ENCODE data around the gene TPI1. TPM values are rescaled to one million over a fixed set of nuclear protein-coding genes. Genes with fewer than 3 reads are reported as not detected.

The TPI1 gene
- total and polyA plus RNA-seq, 2 of the 8 experiments (the other 6 are each of a cell fraction or from before 2014, with no cell fraction given) = 910 to 3,018 TPM

DNA sequence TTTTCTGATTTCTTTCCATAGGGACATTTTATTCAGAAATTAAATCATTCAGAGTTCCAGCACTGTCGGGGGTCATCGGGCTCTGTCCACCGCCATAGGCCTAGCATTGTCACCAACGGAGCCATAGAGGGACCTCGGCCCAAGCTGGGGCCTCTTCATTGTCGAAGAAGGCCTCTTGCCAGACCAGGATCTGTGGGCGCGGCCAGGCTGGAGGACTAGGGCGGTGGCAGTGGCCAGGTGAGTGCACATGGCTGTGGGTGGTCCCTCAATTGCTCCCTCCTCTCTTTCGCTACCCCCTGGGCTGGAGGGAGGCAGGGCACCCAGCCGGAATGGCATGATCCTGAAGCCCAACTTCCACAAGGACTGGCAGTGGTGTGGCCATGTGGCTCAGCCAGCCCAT, 16.4 kb downstream of the TPI1 start:
- DNase-seq (ENCODE audit: low read depth in 1 of 2, low spot score in 2 of 2) (no peak), FAIRE-seq (no peak)
- no peaks in the 10 kb centered on the region for H3K9me3 ChIP-seq (ENCODE audit: insufficient read depth in 2 of 2, low read depth in 1 of 2, low read length in 1 of 2)
- no peaks in the 10 kb centered on the region for H4K20me1 ChIP-seq (replicated peaks in 1 of 2; ENCODE audit: control insufficient read depth in 1 of 2, insufficient read depth in 2 of 2, low read length in 2 of 2)
- no peak overlapping the region for H2AK5ac ChIP-seq (ENCODE audit: low read depth, low read length)
- H3K14ac ChIP-seq (ENCODE audit: insufficient read length) = no peak overlapping the region
- no peaks in the 10 kb centered on the region for H3K79me2 ChIP-seq (ENCODE audit: control insufficient read depth in 1 of 2, insufficient read depth in 2 of 2, low read length in 2 of 2)
- WGBS, 2 experiments (ENCODE audit: extremely low coverage in 1 of 2, insufficient coverage in 1 of 2, insufficient read length in 1 of 2, insufficient replicate concordance in 2 of 2, low coverage in 1 of 2, low lambda C conversion rate in 2 of 2, missing lambda C conversion rate in 1 of 2) = 90% methylated on average over 11 of the region's 11 CpGs; no CpG with 5 or more reads in 1 of the 2 experiments
- peak overlapping the region; percentile 96 for H3K4ac ChIP-seq (replicated peaks; ENCODE audit: insufficient read length, low read depth, low read length)
- peaks cover 0 to 20% (median 1%) of the 10 kb centered on the region in 4 experiments; a peak in 4 of 8 replicates for H3K36me3 ChIP-seq (ENCODE audit: control insufficient read depth in 2 of 4, insufficient read depth in 4 of 4, low read length in 3 of 4)
- H3K23ac ChIP-seq (ENCODE audit: insufficient read length) = no peak overlapping the region
- H4K91ac ChIP-seq (replicated peaks; ENCODE audit: insufficient read length, low read length) = peak overlapping the region; percentile 95
- no peak overlapping the region for H4K8ac ChIP-seq (ENCODE audit: extremely low read depth, insufficient read depth, low read length)
- ChIA-PET POLR2A (ENCODE audit: partially characterized antibody) (interaction anchor here (0.6 to 5.7 kb wide), 7 partner anchors 11 to 60 kb away, joined by 3 to 50 read pairs (median 7); partner anchors contain the start of genes C12orf57, CDCA3, RNU7-1 and SPSB2), CTCF (ENCODE audit: partially characterized antibody) (interaction anchor here (2.0 to 3.1 kb wide), 3 partner anchors 11 to 41 kb away, joined by 4 to 18 read pairs (median 9); partner anchors contain the start of gene SPSB2)
- no peak overlapping the region for H3K56ac ChIP-seq (replicated peaks; ENCODE audit: insufficient read length, low read depth, low read length)
- peak overlapping the region; percentile 56 for H2BK120ac ChIP-seq (replicated peaks; ENCODE audit: low read depth, low read length)
- peak overlapping the region; percentile 15 for H2BK5ac ChIP-seq (ENCODE audit: low read depth, low read length)
- H3K4me3 ChIP-seq (ENCODE audit: extremely low read depth in 1 of 4, insufficient read depth in 2 of 4, low read depth in 3 of 4, low read length in 4 of 4) = no peak overlapping the region
- H3K9ac ChIP-seq (replicated peaks in 1 of 4; ENCODE audit: extremely low read depth in 1 of 4, low read depth in 3 of 4, low read length in 3 of 4) = no peak overlapping the region
- no peaks in the 10 kb centered on the region for H3K79me1 ChIP-seq (ENCODE audit: low read depth, low read length)
- H3K27ac ChIP-seq (ENCODE audit: low read depth, low read length) = no peak overlapping the region
- no peak overlapping the region for H3K4me2 ChIP-seq (ENCODE audit: insufficient read depth in 1 of 2, low read depth in 2 of 2, low read length in 2 of 2)
- peak overlapping the region; percentile 94; the same call in 1 of the 2 replicates for H2BK12ac ChIP-seq (ENCODE audit: low read depth, low read length)
- no peaks in the 10 kb centered on the region for H3K27me3 ChIP-seq (replicated peaks in 1 of 4; ENCODE audit: control insufficient read depth in 3 of 4, extremely low read depth in 1 of 4, insufficient read depth in 3 of 4, low read length in 3 of 4)
- no peak overlapping the region for H3K18ac ChIP-seq (ENCODE audit: extremely low read depth, low read length)
- no peak for TF ChIP-seq E2F6 (IDR thresholded peaks at IDR 0.05)
- H4K5ac ChIP-seq (ENCODE audit: insufficient read length, low read depth, low read length) = no peak overlapping the region
- peaks cover 2 to 8% (median 5%) of the 10 kb centered on the region in 4 experiments; a peak in 5 of 7 replicates for H3K4me1 ChIP-seq (replicated peaks in 1 of 4; ENCODE audit: control insufficient read depth in 3 of 4, insufficient read depth in 4 of 4, low read length in 3 of 4)
- no peaks in the 10 kb centered on the region for H3K23me2 ChIP-seq (ENCODE audit: low read depth, low read length)
- peak overlapping the region; percentile 6; the same call in 1 of the 2 replicates for H2BK15ac ChIP-seq (ENCODE audit: low read length)
- no peak overlapping the region for H2AFZ ChIP-seq (ENCODE audit: low read length)
- peak overlapping the region; percentile 95; the same call in 1 of the 2 replicates for H2BK20ac ChIP-seq (ENCODE audit: low read length)

Data from H1 (cell line).